ENCODE data around the gene NCBP2.

NCBP2 gene

DNA sequence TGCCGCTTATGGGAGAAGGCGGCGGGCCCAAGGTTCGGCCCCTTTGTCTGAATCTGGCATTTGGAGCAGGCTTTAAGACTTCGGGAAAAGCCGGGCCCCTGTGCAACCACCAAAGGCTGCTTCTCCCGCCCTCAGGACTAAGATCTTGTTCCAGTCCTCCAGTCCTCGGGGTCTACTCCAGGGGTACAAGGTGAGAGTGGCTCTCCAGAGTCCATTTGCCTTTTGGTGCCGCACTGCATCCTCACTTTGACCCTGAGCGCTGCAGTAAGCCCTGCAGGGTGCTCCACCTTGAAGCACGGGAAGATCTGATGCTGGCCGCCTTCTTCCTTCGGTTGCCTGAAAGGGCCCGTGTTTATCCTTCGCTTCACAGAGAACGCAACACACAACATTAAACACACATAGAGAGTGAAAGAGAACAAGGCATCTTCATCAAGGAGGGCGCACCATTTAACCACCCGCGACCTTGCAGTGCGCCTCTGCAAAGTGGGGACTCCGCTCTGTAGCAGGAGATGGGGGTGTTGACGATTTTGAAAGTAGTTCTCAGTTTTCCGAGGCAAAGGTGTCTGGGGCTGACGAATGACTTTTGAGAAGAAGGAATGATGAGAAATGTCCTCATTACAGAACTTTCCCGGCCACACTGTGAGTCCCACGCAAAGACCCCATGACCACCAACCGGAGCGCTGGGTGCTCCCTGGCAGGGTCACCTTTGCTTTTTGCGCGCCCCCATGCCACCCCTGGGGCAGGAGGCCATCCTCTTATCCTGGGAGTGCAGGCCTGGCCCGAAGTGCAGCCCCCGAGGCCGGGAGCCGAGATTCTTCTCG lies 25.3 kb upstream of the NCBP2 start:
- Histone ChIP-seq H3K36me3 (ENCODE audit: insufficient read depth) (no peaks in the 10 kb centered on the region), H3K27me3 (ENCODE audit: insufficient read depth, low read depth) (0 out of 2 replicates have a peak, but pooled peaks cover 5% of the 10 kb centered on the region), H4K20me1 (ENCODE audit: insufficient read depth) (no peaks in the 10 kb centered on the region), H3K4me1 (ENCODE audit: low read depth, poor library complexity, severe bottlenecking) (peaks cover 3% of the 10 kb centered on the region), H3K4me3 (IDR thresholded peaks at IDR 0.05; ENCODE audit: insufficient read depth, low read depth, low read length) (no peak overlapping the region), H3K9ac (no peak overlapping the region), H2AFZ (ENCODE audit: low read depth) (peak overlapping the region; percentile 88; the same call in 1 of the 2 replicates), H3K4me2 (peak overlapping the region; percentile 90), H3K27ac (no peak overlapping the region), H3K79me2 (ENCODE audit: insufficient read depth, low read depth) (no peaks in the 10 kb centered on the region)
- TF ChIP-seq, protein P1, sequence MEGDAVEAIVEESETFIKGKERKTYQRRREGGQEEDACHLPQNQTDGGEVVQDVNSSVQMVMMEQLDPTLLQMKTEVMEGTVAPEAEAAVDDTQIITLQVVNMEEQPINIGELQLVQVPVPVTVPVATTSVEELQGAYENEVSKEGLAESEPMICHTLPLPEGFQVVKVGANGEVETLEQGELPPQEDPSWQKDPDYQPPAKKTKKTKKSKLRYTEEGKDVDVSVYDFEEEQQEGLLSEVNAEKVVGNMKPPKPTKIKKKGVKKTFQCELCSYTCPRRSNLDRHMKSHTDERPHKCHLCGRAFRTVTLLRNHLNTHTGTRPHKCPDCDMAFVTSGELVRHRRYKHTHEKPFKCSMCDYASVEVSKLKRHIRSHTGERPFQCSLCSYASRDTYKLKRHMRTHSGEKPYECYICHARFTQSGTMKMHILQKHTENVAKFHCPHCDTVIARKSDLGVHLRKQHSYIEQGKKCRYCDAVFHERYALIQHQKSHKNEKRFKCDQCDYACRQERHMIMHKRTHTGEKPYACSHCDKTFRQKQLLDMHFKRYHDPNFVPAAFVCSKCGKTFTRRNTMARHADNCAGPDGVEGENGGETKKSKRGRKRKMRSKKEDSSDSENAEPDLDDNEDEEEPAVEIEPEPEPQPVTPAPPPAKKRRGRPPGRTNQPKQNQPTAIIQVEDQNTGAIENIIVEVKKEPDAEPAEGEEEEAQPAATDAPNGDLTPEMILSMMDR (conservative IDR thresholded peaks at IDR 0.05; ENCODE audit: low read depth, low read length): no peak

DNA sequence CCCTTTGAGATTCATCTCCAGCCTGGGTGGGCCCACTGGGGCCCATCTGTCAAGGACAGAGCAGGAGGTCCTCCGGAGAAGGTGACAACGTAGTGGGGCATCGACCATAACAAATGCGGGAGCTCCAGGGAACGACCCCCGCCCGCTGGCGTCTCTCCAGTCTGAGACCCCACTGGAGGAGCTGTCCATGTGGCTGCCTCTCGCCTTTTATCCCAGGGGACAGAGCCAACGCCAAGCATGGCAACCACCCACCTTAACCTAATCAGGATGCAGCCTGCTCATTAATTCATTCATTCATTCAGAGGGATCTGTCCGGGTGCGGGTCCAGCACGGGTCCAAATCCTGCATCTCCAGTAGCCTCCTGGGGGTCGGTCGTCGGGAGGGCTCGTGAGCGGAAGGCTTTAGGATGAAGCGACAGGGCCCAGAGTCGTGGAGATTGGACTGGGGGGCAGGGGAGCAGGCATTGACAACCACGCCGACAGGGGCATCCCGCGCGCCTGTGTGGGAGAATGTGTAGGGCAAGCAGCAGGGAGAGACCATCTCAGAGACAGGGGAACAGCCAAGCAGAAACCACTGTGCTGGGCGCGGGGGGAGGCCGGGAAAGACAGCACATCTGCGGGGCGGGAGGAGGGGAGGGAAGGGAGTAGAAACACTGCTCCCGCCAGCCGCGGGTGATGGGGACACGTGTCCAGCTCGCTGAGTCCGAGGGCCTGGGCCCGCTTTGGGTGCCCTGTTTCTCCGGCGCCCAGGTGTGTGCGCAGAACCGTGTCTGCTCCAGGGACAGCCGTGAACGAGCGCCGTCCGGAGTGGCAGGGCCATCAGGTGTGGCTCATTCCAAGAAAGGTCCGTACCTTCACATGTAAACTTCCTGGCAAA lies 24.4 kb upstream of the NCBP2 start:
- no peak overlapping the region for H2AFZ ChIP-seq (ENCODE audit: low read depth)
- H3K4me3 ChIP-seq (IDR thresholded peaks at IDR 0.05; ENCODE audit: insufficient read depth, low read depth, low read length): no peak overlapping the region
- 0 out of 2 replicates have a peak, but pooled peaks cover 5% of the 10 kb centered on the region for H3K27me3 ChIP-seq (ENCODE audit: insufficient read depth, low read depth)
- H3K36me3 ChIP-seq (ENCODE audit: insufficient read depth): no peaks in the 10 kb centered on the region
- no peak overlapping the region for H3K4me2 ChIP-seq
- H4K20me1 ChIP-seq (ENCODE audit: insufficient read depth): no peaks in the 10 kb centered on the region
- peaks cover 3% of the 10 kb centered on the region for H3K4me1 ChIP-seq (ENCODE audit: low read depth, poor library complexity, severe bottlenecking)
- H3K79me2 ChIP-seq (ENCODE audit: insufficient read depth, low read depth): no peaks in the 10 kb centered on the region
- TF ChIP-seq, protein P1 (conservative IDR thresholded peaks at IDR 0.05; ENCODE audit: low read depth, low read length): no peak
- H3K9ac ChIP-seq: no peak overlapping the region
- H3K27ac ChIP-seq: no peak overlapping the region

DNA sequence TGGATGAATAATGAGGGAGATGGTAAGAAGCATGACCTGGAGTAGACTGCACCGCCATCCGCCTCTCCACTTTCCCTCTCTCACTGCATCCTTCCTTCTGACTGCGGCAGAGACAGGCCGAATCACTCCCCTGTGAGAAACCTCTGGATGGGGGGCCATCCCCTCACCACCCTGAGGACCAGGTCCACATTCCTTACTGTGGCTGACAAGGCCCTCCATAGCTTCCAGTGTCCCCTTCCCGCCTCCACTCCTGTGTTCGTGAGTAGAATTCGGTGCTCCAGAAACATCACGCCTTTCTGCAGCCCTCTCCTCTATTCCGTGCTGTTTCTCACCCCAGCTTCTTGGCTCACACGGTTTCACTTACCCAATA lies 23.5 kb upstream of the NCBP2 start:
- Histone ChIP-seq H3K36me3 (ENCODE audit: insufficient read depth) (no peaks in the 10 kb centered on the region), H3K27me3 (ENCODE audit: insufficient read depth, low read depth) (0 out of 2 replicates have a peak, but pooled peaks cover 4% of the 10 kb centered on the region), H3K79me2 (ENCODE audit: insufficient read depth, low read depth) (no peaks in the 10 kb centered on the region), H3K4me2 (no peak overlapping the region), H3K9ac (no peak overlapping the region), H2AFZ (ENCODE audit: low read depth) (no peak overlapping the region), H3K4me3 (IDR thresholded peaks at IDR 0.05; ENCODE audit: insufficient read depth, low read depth, low read length) (no peak overlapping the region), H4K20me1 (ENCODE audit: insufficient read depth) (no peaks in the 10 kb centered on the region), H3K4me1 (ENCODE audit: low read depth, poor library complexity, severe bottlenecking) (peaks cover 3% of the 10 kb centered on the region), H3K27ac (no peak overlapping the region)
- TF ChIP-seq, protein P1 (conservative IDR thresholded peaks at IDR 0.05; ENCODE audit: low read depth, low read length): no peak

DNA sequence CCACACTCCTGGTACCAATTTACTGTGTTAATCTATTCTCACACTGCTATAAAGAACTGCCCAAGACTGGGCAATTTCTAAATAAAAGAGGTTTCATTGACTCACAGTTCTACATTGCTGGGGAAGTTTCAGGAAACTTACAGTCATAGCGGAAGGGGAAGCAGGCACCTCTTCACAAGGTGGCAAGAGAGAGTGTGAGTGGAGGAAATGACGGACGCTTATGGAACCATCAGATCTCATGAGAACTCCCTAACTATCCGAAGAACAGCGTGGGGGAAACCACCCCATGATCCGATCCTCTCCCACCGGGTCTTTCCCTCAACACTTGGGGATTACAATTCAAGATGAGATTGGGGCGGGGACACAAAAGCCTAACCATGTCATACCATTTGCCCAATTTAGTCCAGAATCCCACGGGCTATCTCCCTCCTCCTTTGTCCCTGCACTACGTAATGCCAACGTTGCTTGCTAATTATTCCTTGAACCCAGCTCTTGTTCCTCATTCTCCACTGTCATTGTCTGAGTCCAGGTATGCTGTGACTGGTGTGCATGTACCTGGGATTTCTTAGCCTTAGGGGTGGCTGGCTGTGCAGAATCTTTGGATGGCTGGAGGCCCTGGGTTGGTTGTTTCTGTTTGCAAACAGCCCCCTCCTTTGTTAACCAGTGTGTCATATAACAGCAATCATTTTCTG lies 22.9 kb upstream of the NCBP2 start:
- no peak overlapping the region for H3K27ac ChIP-seq

More for the DNA sequence above, 22.9 kb upstream of the NCBP2 start:
- peaks cover under 1% of the 10 kb centered on the region for H3K4me1 ChIP-seq (ENCODE audit: low read depth, poor library complexity, severe bottlenecking)
- no peak overlapping the region for H2AFZ ChIP-seq (ENCODE audit: low read depth)
- no peak overlapping the region for H3K4me2 ChIP-seq
- no peak overlapping the region for H3K9ac ChIP-seq
- H3K4me3 ChIP-seq (IDR thresholded peaks at IDR 0.05; ENCODE audit: insufficient read depth, low read depth, low read length): no peak overlapping the region
- no peaks in the 10 kb centered on the region for H3K36me3 ChIP-seq (ENCODE audit: insufficient read depth)
- TF ChIP-seq, protein P1 (conservative IDR thresholded peaks at IDR 0.05; ENCODE audit: low read depth, low read length): no peak
- no peaks in the 10 kb centered on the region for H3K27me3 ChIP-seq (ENCODE audit: insufficient read depth, low read depth)
- no peaks in the 10 kb centered on the region for H4K20me1 ChIP-seq (ENCODE audit: insufficient read depth)
- H3K79me2 ChIP-seq (ENCODE audit: insufficient read depth, low read depth): no peaks in the 10 kb centered on the region

All from KMS-11 (cell line).